Ramos (cell line): Measurements from ENCODE around the gene CST4.
"Not testable (repeated sequence)": the region's sequence is repeated elsewhere in the genome, so short reads cannot be mapped to it uniquely, and the experiment has no call there.

Experiments used
- in situ Hi-C: fragments of 300-500 bp; cut with MboI; formaldehyde crosslinking; loops from one replicate; pipeline ENCODE4 v1.14.3; 2022; ENCODE audit warnings: low sequenced_read_pairs; ENCODE audit not compliant: unreplicated experiment

Gene CST4

DNA sequence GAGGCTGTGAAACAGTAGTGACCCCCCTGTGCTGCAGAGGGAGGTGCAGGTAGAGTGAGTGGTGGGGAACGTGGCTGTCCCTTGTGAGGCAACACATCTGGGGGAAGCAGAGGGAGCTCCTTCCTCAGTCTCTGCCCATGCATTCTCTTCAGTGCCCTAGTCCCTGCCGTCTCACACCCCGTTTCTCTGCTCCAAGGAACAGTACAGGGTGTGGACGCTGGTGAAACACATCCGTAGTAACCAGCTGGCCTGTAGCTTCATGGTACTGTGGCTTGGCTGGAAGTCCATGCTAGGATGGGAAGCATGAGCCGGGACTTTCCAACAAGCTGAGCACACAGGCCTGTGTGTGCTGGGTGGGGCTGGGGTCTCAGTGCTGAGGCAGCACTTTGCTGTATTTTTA lies 25.7 kb downstream of the CST4 start:
- in situ Hi-C loops = no loop called here

DNA sequence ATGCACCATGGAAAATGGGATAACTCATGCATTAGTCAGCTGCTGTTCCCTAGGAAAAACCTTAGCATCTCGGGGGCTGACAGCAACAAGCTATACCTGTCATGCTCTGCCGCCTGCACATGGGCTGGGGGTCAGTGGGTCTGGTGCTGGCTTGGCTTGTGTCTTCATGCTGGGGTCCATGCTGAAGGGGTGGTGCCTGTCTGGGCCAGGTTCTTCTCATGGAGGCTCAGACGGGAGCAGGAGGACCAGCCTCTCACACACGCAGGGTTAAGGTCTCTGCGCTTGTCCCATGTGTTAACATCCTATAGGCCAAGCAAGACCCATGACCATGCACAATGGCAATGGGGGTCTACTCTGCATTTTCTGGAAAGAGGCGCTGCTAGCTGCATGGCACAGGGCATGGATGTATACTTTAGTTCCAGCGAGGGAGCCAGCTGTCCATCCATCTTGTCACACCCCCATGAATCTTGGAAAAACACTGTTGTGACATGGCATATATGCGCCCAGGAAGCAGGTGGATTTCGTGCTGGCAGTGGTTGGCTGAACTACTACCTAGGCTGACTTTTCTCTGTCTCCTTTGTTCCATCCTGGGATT lies 26.5 kb downstream of the CST4 start:
- in situ Hi-C loops = no loop called here

DNA sequence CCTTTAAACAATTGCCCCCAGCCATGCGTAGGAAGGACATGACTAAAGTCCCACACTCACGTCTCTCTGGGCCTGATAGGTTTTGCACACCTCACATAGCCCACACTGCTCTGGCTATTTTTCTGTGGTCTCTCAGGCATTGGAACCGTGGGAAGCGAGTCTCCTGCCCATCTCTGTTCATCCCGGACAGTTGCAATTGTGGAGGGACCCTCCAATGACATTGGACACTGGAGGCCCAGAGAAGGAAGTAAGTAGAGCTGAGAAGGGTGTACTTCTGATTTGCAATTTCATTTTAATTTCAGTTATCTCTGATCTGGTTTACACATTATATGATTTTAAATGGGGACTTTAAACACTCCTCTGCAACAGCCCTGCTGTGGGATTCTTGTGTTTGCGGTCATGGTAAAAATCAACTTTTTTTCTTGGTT lies 27.8 kb downstream of the CST4 start:
- in situ Hi-C loops = no loop called here

DNA sequence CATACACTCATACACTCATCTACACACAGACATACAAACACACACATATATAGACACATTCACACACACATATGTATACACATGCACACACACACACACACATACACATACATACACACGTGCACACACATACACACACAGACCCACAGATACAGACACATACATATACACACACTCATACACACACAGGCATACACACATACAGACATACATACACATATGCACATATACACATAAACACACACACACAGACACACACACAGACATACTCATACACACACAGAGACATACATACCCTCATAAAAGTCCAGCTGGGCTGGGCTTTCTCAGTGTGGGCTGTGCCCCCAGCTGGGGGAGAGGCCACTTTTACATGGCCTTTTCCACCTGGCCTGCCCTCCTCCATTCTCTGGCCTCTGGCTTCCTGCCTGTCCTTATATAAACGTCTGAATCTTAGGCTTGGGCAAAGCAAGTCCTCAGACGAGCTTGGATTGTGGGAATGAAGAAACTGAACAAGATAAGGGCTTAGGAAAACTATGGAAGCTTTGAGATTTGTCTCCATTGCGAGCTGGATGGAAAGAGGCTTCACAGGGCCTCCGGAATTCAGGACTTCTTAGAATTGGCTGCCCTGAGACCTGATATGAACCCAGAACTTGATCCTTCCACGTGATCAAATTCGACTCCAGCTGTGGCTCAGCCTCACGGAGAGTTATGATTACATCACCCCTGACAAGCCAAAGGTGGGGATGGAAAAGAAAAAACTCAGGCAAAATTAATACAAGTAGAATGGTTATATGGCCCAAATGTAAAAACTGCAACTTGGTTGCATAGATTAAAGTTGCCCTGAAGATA lies 28.6 kb downstream of the CST4 start:
- in situ Hi-C loops = no loop called here

DNA sequence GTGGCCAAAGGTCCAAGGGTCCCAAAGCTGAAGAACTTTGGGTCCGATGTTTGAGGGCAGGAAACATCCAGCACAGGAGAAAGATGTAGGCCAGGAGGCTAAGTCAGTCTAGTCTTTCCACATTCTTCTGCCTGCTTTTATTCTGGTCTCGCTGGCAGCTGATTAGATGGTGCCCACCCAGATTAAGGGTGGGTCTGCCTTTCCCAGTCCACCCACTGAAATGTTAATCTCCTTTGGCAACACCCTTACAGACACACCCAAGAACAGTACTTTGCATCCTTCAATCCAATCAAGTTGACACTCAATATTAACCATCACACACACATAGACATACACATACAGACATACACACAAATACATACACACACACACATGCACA lies 29.2 kb downstream of the CST4 start:
- in situ Hi-C loops = not testable (repeated sequence)

DNA sequence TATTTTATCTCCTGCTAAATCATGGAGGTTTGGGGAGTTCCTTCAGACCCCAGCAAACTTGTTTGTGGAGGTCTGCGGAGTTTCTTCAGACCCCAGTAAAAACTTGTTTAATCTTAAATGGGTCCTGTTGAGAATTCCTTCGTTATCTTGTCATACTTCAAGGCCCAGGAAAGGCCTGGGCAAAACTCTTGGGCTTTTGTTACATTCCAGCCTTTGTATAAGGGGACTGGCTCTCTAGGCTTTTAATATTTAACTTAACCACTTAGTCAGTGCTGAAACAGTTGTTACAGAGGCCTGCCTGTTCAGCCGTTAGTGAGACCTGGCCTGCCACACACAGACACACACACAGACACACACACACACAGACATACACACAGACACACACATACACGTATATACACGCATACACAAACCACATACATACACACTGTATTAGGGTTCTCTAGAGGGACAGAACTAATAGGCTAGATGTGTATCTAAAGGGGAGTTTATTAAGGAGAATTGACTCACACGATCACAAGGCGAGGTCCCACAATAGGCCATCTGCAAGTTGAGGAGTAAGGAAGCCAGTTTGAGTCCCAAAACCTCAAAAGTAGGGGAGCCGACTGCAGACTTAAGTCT lies 29.7 kb downstream of the CST4 start:
- in situ Hi-C loops = no loop called here

DNA sequence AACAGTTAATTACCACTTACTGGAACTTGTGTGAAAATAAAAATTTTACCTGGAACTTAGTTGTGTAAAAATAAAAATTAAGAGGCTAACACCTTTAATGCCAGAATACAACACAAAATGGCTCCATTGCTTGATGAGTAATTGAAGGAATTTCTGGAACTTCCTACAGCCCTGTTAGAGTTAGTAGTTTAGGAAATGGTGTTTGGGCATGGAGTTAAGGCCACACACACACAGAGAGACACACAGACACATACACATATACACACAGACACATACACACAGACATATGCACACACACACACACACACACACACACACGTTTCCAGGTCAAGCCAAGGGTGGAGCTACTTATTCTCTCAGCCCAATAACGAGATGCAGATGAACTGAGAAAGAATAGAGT lies 30.5 kb downstream of the CST4 start:
- in situ Hi-C loops = no loop called here

DNA sequence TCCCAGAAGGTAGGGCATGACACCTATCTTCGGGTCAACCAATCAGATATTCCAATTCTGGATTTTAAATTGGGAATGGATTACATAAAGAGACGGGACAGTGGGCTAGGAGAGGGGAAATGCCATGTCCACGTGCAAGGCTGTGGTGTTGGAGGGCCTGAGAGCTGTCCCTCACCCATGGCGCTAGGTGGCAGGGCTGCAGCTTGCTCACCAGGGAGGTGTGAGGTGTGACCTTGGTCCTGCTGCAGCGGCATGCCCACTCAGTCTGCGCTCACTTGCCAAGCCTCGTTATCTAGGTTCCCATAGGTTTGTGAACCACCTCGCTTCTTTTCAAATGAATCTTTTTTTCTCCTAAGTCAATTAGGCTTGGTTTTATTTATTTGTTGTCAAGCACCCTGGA lies 31.6 kb downstream of the CST4 start:
- in situ Hi-C loops = no loop called here

DNA sequence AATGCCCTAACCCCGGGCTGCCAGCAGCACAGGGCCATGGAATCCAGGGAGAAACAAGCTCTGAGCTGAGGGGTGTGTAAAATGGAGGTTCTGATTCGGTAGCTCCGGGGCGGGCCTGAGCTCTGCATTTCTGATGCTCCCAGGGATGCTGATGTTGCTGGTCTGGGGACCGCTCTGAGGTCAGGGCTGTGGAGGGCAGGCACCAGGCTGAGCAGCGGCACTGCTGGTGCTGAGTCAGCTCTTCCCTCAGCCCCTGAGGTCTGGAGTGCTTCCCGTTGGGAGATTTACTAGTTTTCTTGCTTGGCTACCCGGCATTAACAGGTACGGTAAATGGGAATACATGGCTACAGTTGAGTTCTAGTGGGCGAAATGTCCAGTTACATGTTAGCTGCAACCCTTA lies 32.5 kb downstream of the CST4 start:
- in situ Hi-C loops = no loop called here

DNA sequence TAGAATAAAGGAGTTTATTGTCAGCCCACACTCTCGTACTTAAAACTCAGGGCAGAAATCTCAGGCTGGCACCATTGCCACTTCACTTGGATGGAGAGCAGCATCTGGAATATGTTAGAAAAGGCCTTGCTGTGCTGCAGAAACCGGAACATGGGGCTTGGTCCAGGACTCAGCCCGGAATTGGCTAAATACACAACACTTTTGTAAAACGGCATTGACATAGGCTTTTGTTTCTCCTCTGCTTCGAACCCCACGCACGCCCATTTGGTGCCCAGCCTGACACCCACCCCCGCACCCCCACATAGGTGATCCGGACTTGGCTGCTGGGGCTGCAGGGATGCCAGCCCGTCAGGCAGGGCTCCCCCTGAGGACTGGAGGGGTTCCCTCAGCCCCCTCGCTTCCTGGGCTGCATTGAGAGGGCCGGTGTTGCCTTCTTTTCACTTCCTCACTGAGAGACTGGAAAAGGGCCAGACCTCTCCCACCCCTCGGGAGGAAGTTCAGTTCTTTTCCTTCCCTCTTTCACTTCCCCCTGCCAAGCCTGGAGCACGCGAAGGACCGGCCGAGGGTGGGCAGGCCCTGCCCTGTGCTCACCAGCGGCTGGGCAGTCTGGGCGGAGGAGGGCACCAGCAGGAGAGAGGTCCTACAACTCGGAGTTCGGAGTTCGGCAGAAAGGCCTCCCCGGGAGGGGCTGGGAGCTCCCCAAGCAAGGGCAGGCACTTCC lies 33.2 kb downstream of the CST4 start:
- in situ Hi-C loops = no loop called here

DNA sequence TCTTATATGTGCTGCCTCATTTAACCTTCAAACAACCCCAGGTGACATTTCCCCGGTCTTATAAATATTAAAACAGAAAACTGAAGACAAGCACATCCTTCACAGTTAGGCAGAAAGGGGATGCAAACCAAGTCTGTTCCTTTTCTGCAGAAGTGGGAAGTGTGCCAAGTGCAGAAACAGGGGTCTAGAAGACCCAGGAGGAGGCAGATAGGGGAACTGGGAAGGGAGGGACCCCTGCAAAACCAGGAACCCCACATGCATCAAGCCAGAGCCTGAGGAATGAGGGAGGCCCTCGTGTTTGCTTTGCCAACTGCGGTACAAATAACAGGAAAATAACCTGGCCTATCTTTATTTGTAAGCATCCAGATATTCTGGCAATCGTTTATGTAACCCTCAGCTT lies 34.1 kb downstream of the CST4 start:
- in situ Hi-C loops = no loop called here

DNA sequence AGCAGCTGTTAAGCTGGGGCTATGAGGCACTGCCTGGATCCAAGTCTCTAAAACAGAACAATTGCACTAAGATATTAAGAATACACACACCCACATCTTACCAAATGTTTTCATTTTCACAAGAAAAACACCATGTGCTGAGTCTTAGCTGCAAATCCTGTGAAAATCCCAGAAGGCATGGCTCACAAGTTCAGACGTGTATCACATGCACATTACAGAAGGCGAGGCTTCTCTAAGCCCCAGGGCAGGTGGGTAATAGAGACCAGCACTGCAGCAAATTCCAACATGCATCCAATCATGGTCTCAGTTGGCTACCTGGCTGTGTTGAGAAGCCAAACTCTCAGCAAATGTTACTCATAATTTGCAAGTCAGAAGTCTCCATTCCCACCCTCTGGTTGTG lies 34.8 kb downstream of the CST4 start:
- in situ Hi-C loops = no loop called here

DNA sequence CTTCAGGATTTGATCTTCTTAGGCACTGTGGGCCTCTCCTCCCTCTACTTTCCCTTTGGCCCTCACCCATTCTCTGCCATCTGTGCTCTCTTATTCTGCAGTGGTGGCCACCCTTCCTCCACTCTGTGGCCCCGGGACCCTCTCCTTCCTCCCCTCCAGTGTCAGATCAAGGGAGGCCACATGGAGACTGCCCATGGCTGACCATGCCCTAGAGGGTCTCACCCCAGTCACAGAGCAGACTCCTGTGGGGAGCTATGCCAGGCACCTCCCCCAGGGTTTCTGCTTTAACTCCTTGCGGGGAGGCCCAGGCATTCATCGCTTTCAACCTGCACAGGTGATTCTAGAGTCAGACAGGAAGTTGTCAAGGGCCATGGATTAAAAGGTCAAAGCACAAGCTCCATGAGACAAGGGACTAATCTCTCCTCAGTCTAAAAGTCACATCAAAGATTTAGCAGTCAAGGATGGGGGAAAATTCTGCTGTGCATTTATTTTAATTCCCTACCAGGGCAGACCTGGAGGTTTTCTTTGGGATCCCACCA lies 35.4 kb downstream of the CST4 start:
- in situ Hi-C loops = no loop called here

DNA sequence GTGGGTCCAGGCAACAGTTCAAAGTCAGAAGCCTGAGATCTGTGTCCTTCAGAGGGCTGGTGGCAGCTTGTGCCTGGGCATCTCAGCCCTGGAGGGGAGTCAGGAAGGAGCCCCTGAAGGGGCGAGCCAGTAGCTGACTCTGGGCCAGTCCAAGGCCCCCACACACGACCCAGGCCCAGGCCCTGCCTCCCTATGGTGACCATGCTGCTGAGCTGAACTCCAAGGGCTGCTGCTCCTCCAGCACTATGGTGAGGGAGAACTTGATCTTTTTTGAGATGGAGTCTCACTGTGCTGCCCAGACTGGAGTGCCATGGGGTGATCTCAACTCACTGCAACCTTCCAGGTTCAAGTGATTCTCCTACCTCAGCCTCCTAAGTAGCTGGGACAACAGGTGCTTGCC lies 35.9 kb downstream of the CST4 start:
- in situ Hi-C loops = no loop called here

DNA sequence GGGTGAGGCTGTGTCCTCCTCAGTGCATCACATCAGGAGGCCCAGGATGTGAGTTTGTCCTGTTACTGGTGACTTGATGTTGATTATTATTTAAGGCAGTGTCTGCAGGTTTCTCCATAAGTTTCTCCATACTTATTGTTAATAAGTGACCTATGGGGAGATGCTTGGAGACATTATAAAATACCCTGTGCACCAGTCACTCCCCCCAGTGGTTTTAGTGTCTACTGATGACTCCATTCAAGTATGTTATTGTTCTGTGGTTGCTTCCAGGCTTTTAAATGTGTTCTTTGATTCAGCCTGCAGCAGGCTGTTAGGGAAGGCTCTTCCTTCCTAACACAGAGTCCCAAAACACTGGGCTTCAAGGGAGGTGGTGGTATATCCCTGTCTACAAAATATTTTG lies 36.5 kb downstream of the CST4 start:
- in situ Hi-C loops = no loop called here

DNA sequence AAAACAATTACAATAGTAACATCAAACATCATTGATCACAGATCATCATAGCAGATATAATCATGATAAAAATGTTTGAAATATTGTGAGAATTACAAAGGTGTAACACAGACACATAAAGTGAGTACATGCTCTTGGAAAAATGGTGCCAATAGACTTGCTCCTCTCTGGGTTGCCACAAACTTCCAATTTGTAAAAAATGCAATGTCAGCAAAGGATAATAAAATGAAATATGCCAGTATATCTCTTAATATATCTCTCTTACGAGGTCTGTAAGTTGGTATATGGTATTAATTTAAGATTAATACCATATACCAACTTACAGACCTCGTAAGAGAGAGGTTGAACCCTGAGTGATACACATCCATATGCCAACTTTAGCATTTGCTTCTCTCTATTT lies 37.7 kb downstream of the CST4 start:
- in situ Hi-C loops = no loop called here

DNA sequence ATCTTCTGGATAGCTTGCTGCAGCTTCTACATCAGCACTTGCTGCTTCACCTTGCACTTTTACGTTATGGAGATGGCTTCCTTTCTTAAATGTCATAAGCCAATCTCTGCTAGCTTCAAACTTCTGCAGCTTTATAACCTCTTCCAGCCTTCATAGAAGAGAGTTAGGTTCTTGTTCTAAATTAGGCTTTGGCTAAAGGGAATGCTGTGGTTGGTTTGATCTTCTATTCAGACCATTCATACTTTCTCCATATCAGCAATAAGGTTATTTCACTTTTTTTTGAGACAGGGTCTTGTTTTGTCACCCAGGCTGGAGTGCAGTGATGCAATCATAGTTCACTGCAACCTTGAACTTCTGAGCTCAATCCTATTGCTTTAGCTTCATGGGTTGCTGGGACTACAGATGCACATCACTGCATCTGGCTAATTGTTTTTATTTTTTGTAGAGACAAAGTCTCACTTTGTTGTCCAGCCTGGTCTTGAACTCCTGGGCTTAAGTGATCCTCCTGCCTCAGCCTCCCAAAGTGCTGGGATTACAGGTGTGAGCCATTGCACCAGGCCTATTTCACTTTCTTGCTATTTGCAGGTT lies 38.9 kb downstream of the CST4 start:
- in situ Hi-C loops = no loop called here

DNA sequence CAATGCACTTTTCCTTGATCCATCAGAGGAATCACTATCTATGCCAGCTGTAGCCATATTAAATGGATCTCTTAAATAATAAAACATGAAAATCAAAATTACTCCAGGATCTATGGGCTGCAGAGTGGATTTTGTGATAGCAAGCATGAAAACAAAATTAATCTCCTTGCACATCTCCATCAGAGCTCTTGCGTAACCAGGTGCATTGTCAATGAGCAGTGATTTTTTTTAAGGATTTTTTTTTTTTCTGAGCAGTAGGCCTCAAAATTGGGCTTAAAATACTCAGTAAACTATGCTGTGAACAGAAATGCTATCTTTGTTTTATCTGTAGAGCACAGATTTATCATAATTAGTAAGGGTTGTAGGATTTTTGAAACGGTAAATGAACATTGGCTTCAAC lies 39.6 kb downstream of the CST4 start:
- in situ Hi-C loops = no loop called here

DNA sequence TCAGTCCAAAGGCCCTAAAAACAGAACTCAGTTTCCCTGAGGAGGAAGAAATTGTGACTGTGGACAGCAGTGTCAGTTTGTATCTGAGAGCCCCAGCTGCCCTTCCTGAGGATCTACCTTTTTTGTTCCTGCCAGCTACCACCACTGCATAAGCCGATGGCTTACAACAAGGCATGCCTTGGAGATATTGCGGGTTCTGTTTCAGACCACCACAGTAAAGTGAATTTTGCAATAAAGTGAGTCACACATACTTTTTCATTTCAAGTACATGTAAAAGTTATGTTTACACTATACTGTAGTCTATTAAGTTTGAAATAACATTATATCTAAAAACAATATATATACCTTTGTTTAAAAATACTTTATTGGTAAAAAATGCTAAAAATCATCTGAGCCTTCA lies 41.5 kb downstream of the CST4 start:
- in situ Hi-C loops = no loop called here

DNA sequence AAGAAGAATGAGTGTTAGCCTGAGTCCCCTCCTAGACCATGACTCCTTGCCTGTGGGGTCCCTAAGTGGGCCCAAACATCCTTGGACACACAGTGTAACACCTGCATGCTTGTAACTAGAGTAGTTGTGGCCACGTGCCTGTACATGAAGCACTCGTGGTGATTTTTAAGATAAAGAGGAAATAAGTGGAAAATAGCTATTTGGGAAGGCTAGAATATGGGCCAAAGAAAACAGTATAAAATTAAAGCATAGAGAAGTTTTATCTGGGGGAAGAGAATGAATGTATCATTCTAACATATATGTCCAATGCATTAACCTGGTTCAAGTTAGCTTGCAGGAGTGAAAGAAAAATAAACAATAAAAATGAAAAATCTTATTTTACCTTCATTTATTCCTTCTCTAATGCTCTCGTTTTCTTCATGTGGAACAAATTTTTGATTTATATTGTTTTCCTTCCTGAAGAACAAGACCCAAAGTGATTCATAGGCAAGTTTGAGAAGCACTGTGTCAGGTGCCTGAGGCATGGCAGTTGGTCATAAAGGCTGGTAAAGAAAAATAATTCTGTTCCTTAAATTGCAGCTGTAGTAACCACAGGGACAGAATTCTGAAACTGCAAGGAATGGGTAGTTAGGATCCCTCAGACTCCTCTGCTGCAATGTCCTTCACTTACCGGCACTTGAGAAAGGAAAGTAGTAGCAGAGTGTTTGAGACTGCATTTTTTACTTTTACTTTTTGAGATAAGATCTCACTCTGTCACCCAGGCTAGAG lies 42.5 kb downstream of the CST4 start:
- in situ Hi-C loops = no loop called here
